ENCODE results near the gene ASH1L.

- TF ChIP-seq CTCF (IDR thresholded peaks at IDR 0.05 in 4 of 5, conservative IDR thresholded peaks at IDR 0.05 in 1 of 5) (no peak), POLR2A (IDR thresholded peaks at IDR 0.05) (no peak)
Observed at GRCh38 chr1:155507945-155508344, 54.7 kb downstream of the ASH1L start.
